ENCODE data around the gene SPOUT1. TPM values are rescaled to one million over a fixed set of nuclear protein-coding genes. Genes with fewer than 3 reads are reported as not detected.

Gene SPOUT1
- total and polyA plus RNA-seq, 2 donors (not counting 1 experiment from before 2014, with no cell fraction given), result 73.0 to 86.4 TPM

- Histone ChIP-seq H2AFZ (ENCODE audit: insufficient read depth, low read depth, low read length, poor library complexity, severe bottlenecking) (no peak overlapping the region), H3K36me3 (replicated peaks in 1 of 2; ENCODE audit: control extremely low read depth in 1 of 2, control insufficient read depth in 1 of 2, extremely low read depth in 1 of 2, insufficient read depth in 2 of 2, low read length in 1 of 2) (peaks cover 0 to 2% of the 10 kb centered on the region in 2 experiments), H3K9me3 (ENCODE audit: control extremely low read depth in 1 of 3, control insufficient read depth in 2 of 3, insufficient read depth in 1 of 3, low read length in 2 of 3) (no peaks in the 10 kb centered on the region), H3K4me3 (ENCODE audit: control extremely low read depth in 1 of 5, extremely low read depth in 1 of 5, insufficient read depth in 1 of 5, low read depth in 2 of 5, low read length in 4 of 5) (no peak overlapping the region), H3K4me1 (ENCODE audit: control insufficient read depth in 2 of 2, insufficient read depth in 2 of 2, low read length in 2 of 2) (peaks cover 3 to 4% of the 10 kb centered on the region in 2 donors), H3K27ac (ENCODE audit: low read length in 2 of 2) (no peak overlapping the region), H3K79me2 (ENCODE audit: control insufficient read depth, insufficient read depth, low read length) (peaks cover 27% of the 10 kb centered on the region), H3K4me2 (replicated peaks; ENCODE audit: low read depth, low read length, poor library complexity, severe bottlenecking) (no peak overlapping the region), H3K9ac (ENCODE audit: low read length) (no peak overlapping the region), H4K20me1 (ENCODE audit: control insufficient read depth, insufficient read depth, low read length, poor library complexity, severe bottlenecking) (no peaks in the 10 kb centered on the region), H3K27me3 (replicated peaks in 1 of 4; ENCODE audit: control extremely low read depth in 1 of 4, control insufficient read depth in 3 of 4, insufficient read depth in 4 of 4, low read length in 3 of 4) (no peaks in the 10 kb centered on the region)
- Mint-ChIP-seq H3K4me1 (peaks cover 4% of the 10 kb centered on the region), H3K27me3 (no peaks in the 10 kb centered on the region), H3K27ac (no peak overlapping the region), H3K4me3 (no peak overlapping the region), H3K9me3 (ENCODE audit: insufficient read depth) (no peaks in the 10 kb centered on the region)
- TF ChIP-seq EZH2 (IDR thresholded peaks at IDR 0.05; ENCODE audit: borderline replicate concordance, insufficient read depth, low read depth, low read length, poor library complexity, severe bottlenecking), result no peak
- TF ChIP-seq, protein P1, sequence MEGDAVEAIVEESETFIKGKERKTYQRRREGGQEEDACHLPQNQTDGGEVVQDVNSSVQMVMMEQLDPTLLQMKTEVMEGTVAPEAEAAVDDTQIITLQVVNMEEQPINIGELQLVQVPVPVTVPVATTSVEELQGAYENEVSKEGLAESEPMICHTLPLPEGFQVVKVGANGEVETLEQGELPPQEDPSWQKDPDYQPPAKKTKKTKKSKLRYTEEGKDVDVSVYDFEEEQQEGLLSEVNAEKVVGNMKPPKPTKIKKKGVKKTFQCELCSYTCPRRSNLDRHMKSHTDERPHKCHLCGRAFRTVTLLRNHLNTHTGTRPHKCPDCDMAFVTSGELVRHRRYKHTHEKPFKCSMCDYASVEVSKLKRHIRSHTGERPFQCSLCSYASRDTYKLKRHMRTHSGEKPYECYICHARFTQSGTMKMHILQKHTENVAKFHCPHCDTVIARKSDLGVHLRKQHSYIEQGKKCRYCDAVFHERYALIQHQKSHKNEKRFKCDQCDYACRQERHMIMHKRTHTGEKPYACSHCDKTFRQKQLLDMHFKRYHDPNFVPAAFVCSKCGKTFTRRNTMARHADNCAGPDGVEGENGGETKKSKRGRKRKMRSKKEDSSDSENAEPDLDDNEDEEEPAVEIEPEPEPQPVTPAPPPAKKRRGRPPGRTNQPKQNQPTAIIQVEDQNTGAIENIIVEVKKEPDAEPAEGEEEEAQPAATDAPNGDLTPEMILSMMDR (IDR thresholded peaks at IDR 0.05), result no peak
- ChIA-PET CTCF (interaction anchor here (0.6 to 12.0 kb wide), 10 partner anchors 8 to 778 kb away, joined by 3 to 203 read pairs (median 6); partner anchors contain the start of genes ENDOG, KYAT1, LRRC8A and SPOUT1), POLR2A (interaction anchor here (0.6 kb wide), 1 partner anchor 911 kb away, joined by 3 read pairs; no protein-coding TSS in a partner anchor)
- DNase-seq (no peak), ATAC-seq (ENCODE audit: low read depth) (no peak)
- whole genome bisulfite sequencing (ENCODE audit: insufficient coverage), result 98% methylated on average over 6 of the region's 6 CpGs
- intact Hi-C loops (cut with micrococcal nuclease), result loop anchor here (2.0 to 5.0 kb wide), 2 partner anchors 18 to 215 kb away; partner anchors contain the start of gene KYAT1
Measured at GRCh38 chr9:128862401-128862851, 32.8 kb upstream of the SPOUT1 start.

- H3K9ac ChIP-seq (ENCODE audit: low read length), result no peak overlapping the region
- WGBS (ENCODE audit: insufficient coverage), result 100% methylated on average over 5 of the region's 6 CpGs
- H3K36me3 ChIP-seq (replicated peaks in 1 of 2; ENCODE audit: control extremely low read depth in 1 of 2, control insufficient read depth in 1 of 2, extremely low read depth in 1 of 2, insufficient read depth in 2 of 2, low read length in 1 of 2), result peaks cover 0 to 2% of the 10 kb centered on the region in 2 experiments
- no peaks in the 10 kb centered on the region for H4K20me1 ChIP-seq (ENCODE audit: control insufficient read depth, insufficient read depth, low read length, poor library complexity, severe bottlenecking)
- Mint-ChIP-seq H3K9me3 (ENCODE audit: insufficient read depth) (no peaks in the 10 kb centered on the region), H3K27ac (no peak overlapping the region), H3K4me3 (no peak overlapping the region), H3K4me1 (peaks cover 4% of the 10 kb centered on the region), H3K27me3 (no peaks in the 10 kb centered on the region)
- intact Hi-C loops (cut with micrococcal nuclease), result loop anchor here (5.0 kb wide), 1 partner anchor 214 kb away; no protein-coding TSS in a partner anchor
- no peaks in the 10 kb centered on the region for H3K9me3 ChIP-seq (ENCODE audit: control extremely low read depth in 1 of 3, control insufficient read depth in 2 of 3, insufficient read depth in 1 of 3, low read length in 2 of 3)
- H3K79me2 ChIP-seq (ENCODE audit: control insufficient read depth, insufficient read depth, low read length), result peaks cover 27% of the 10 kb centered on the region
- POLR2A ChIA-PET, result no interaction called here
- H3K4me2 ChIP-seq (replicated peaks; ENCODE audit: low read depth, low read length, poor library complexity, severe bottlenecking), result no peak overlapping the region
- no peak for TF ChIP-seq EZH2 (IDR thresholded peaks at IDR 0.05; ENCODE audit: borderline replicate concordance, insufficient read depth, low read depth, low read length, poor library complexity, severe bottlenecking)
- TF ChIP-seq, protein P1 (IDR thresholded peaks at IDR 0.05), result no peak
- CTCF ChIA-PET, result interaction anchor here (0.8 to 12.0 kb wide), 10 partner anchors 9 to 214 kb away, joined by 3 to 203 read pairs (median 6); partner anchors contain the start of genes ENDOG, KYAT1, LRRC8A and SPOUT1
- no peaks in the 10 kb centered on the region for H3K27me3 ChIP-seq (replicated peaks in 1 of 4; ENCODE audit: control extremely low read depth in 1 of 4, control insufficient read depth in 3 of 4, insufficient read depth in 4 of 4, low read length in 3 of 4)
- no peak for DNase-seq
- no peak overlapping the region for H3K27ac ChIP-seq (ENCODE audit: low read length in 2 of 2)
- H2AFZ ChIP-seq (ENCODE audit: insufficient read depth, low read depth, low read length, poor library complexity, severe bottlenecking), result no peak overlapping the region
- peaks cover 3 to 4% of the 10 kb centered on the region in 2 donors for H3K4me1 ChIP-seq (ENCODE audit: control insufficient read depth in 2 of 2, insufficient read depth in 2 of 2, low read length in 2 of 2)
- ATAC-seq (ENCODE audit: low read depth), result no peak
- H3K4me3 ChIP-seq (ENCODE audit: control extremely low read depth in 1 of 5, extremely low read depth in 1 of 5, insufficient read depth in 1 of 5, low read depth in 2 of 5, low read length in 4 of 5), result no peak overlapping the region
Measured at GRCh38 chr9:128861501-128861900, 31.9 kb upstream of the SPOUT1 start.

Data from B cell (primary cell).